GM06990 (cell line): ENCODE measurements around the gene MOB3B.
A peak's percentile ranks its signal among the peaks of the same experiment; 100 is the strongest.

ENCODE experiments used
- DNase-seq: peaks from one replicate; pipeline ENCODE4 v3.0.0-alpha.2; 2011; ENCODE audit not compliant: insufficient read length; ENCODE audit errors: extremely low read depth
- H3K27me3 ChIP-seq: replicated peaks from 2 replicates; pipeline ENCODE4 v1.6.0; 2011; ENCODE audit warnings: low read length; ENCODE audit not compliant: control insufficient read depth, insufficient read depth
- H3K36me3 ChIP-seq: 2 replicates; pipeline ENCODE4 v1.5.1; 2011; ENCODE audit warnings: low read length; ENCODE audit not compliant: control insufficient read depth, insufficient read depth
- H3K4me3 ChIP-seq: replicated peaks from 2 replicates; pipeline ENCODE4 v1.5.1; 2011; ENCODE audit warnings: low read depth, mild to moderate bottlenecking, control low read depth, low read length
- TF ChIP-seq, protein P1 (sequence below): IDR thresholded peaks from 2 replicates; pipeline ENCODE4 v1.5.1; 2011; ENCODE audit warnings: low read length, control low read depth, mild to moderate bottlenecking, inconsistent platforms; ENCODE audit not compliant: insufficient read depth, poor library complexity, severe bottlenecking

MOB3B gene

DNA sequence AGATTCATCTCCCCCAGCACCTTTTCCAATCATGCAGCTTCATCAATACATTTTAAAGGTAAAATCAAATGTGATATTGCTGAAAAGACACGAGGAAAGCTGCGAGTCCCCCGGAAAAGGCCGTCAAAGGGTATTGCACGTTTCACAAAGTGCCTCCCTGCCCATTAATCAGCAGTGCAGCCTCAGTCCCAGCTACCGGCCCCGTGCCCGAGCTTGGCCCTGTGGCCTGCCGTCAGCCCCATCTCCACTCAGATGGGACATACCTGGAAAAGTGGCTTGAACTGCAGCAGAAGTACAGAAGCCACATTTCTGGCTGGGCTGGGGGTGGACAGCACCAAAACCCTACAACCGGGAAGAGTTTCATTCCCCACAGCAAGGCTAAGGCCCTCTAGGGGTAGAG is 192.8 kb downstream of the MOB3B start:
- no peak for DNase-seq
- no peaks in the 10 kb centered on the region for H3K27me3 ChIP-seq
- no peak overlapping the region for H3K4me3 ChIP-seq
- TF ChIP-seq, protein P1, sequence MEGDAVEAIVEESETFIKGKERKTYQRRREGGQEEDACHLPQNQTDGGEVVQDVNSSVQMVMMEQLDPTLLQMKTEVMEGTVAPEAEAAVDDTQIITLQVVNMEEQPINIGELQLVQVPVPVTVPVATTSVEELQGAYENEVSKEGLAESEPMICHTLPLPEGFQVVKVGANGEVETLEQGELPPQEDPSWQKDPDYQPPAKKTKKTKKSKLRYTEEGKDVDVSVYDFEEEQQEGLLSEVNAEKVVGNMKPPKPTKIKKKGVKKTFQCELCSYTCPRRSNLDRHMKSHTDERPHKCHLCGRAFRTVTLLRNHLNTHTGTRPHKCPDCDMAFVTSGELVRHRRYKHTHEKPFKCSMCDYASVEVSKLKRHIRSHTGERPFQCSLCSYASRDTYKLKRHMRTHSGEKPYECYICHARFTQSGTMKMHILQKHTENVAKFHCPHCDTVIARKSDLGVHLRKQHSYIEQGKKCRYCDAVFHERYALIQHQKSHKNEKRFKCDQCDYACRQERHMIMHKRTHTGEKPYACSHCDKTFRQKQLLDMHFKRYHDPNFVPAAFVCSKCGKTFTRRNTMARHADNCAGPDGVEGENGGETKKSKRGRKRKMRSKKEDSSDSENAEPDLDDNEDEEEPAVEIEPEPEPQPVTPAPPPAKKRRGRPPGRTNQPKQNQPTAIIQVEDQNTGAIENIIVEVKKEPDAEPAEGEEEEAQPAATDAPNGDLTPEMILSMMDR = no peak
- no peaks in the 10 kb centered on the region for H3K36me3 ChIP-seq

DNA sequence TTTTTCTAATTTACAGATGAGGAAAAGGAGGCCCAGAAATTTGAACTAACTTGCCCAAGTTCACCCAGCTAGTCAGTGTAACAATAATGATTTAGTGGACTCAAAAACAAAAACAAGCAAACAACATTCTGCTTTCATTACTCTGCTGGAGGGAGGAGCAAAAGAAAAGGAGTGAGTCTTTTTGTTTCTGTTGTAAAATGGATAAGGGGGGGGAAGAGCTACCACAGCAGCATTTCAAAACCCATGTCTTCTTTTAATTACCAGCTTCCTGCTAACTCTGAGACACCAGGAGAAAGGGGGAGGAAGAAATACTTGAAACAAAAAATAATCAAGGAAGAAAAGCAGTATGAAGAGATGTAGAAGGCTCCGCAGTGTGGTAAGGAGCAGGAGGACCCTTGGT is 193.5 kb downstream of the MOB3B start:
- Histone ChIP-seq H3K36me3 (no peaks in the 10 kb centered on the region), H3K4me3 (no peak overlapping the region), H3K27me3 (no peaks in the 10 kb centered on the region)
- TF ChIP-seq, protein P1 = no peak
- no peak for DNase-seq

DNA sequence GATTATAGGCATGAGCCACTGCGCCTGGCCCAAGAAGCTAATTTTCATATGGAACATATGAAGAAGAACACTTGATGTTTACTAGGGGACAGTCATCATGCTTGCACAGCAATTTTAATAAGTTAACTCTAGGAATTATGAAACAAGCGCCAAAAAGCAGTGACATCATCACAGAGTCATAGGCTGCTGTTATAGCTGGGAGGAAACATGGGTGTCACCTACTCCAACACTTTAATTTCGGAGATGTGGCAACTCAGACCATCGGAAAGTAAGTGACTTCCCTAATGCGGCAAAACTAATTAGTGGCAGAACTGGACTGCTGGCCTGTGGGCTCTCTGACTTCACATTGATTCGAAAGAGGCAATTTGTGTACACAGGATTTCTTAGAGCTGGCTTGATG is 194.5 kb downstream of the MOB3B start:
- TF ChIP-seq, protein P1 = no peak
- Histone ChIP-seq H3K4me3 (no peak overlapping the region), H3K27me3 (no peaks in the 10 kb centered on the region), H3K36me3 (no peaks in the 10 kb centered on the region)
- no peak for DNase-seq

DNA sequence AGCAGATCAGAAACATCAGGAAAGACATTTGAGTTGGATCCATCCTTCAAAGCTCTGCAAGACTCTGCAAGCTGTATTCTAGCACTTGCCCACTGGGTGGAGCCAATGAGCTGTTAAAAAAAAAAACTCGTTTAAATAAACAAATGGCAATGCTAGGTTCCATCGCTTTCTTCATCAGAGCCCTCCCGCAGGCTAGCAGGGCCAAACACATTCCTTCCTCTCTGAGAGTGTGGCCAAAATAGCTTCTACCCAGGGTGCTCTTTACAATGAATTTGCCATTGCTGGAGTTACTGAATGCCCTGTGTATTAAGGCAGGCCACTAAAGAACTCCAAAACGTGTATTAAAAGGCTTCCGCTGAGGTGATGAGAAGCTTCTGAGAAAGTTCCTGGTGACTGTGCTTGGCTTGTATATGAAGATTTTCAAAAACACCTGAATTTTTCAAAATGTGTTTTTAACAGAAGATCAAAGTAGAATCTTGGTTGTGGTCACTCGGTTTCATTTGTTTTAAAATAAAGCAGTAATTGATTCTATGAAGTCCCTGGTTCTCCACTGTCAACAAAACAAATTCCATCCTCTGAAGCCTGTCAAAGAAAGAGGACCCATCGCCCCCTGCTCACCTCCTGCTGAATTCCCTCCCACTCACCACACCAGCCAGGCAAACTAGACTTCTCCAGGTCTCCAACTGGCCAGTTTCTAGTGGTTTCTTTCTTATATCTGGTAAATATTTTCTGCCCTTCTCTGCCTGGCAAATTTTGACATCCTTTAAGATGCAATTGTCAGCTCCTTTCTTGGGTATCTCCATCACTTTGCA is 196.2 kb downstream of the MOB3B start:
- no peak overlapping the region for H3K4me3 ChIP-seq
- no peaks in the 10 kb centered on the region for H3K27me3 ChIP-seq
- no peaks in the 10 kb centered on the region for H3K36me3 ChIP-seq
- no peak for DNase-seq
- TF ChIP-seq, protein P1 = peak; percentile 70

DNA sequence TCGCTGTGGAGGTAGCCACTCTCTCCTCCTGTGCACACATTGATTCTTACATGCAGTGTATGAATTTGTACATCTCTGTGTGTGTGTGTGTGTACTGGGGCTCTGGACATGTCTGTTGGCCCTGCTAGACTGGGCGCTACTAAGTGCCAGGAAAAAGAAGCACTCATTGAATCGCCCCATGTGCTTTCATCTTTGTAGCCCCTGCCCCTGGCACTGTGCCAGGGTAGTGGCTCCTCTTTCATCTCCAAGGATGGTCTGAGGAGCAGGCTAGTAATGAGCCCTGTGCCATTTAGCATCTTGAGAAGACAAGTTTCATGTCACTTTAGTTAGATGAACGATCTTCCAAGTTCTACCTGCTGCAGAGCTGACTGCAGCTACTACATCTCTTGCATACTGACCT is 198.2 kb downstream of the MOB3B start:
- H3K36me3 ChIP-seq = no peaks in the 10 kb centered on the region
- no peak for DNase-seq
- TF ChIP-seq, protein P1 = no peak
- H3K4me3 ChIP-seq = no peak overlapping the region
- H3K27me3 ChIP-seq = no peaks in the 10 kb centered on the region

DNA sequence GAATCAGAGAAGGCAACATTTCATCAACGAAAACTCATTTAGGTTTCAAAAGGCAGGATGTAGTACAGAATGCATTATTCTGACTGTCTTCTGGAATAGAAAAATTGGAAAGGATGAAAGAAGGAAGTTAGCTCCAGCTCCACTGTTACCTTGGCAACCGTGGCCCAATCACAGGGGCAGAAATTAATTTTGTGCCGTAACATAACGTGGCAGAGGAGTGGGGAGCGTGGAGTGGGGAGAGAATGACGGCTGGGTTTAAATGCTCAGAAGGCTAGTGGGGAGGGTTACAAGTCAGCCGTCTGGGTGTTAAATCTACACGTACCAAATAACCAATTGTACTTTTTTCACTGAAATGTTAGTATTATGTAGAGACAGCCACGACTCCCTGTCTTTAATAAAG is 200.3 kb downstream of the MOB3B start:
- DNase-seq = no peak
- H3K27me3 ChIP-seq = no peaks in the 10 kb centered on the region
- TF ChIP-seq, protein P1 = no peak
- H3K36me3 ChIP-seq = no peaks in the 10 kb centered on the region
- H3K4me3 ChIP-seq = no peak overlapping the region
